HG02763 (cell line): ENCODE results near the gene PRPF19.

Experiments used
- ATAC-seq: cut with Tn5 transposase; IDR thresholded peaks from one replicate; pipeline ENCODE4 v1.9.1; 2021; ENCODE audit warnings: mild to moderate bottlenecking, moderate library complexity; ENCODE audit not compliant: unreplicated experiment

Gene PRPF19

GRCh38 chr11:60845338-60845737 lies 61.0 kb downstream of the PRPF19 start:
- no peak for ATAC-seq

- no peak for ATAC-seq
Observed at GRCh38 chr11:60844870-60845221, 61.5 kb downstream of the PRPF19 start.

GRCh38 chr11:60844045-60844869 lies 62.1 kb downstream of the PRPF19 start:
- ATAC-seq = no peak

GRCh38 chr11:60842668-60843600 lies 63.5 kb downstream of the PRPF19 start:
- ATAC-seq = no peak

- ATAC-seq = peak; percentile 87
Observed at GRCh38 chr11:60841797-60842667, 64.4 kb downstream of the PRPF19 start, which contains the start of gene CCDC86. TSS of gene CCDC86 (plus strand) at chr11:60842113. CDS start at chr11:60842125, 12 bp downstream.
